ENCODE measurements around the gene TSC1. TPM values are rescaled to one million over a fixed set of nuclear protein-coding genes. Genes with fewer than 3 reads are reported as not detected.

The TSC1 gene
- total and polyA plus RNA-seq, 3 experiments from 2014 or later, result 12.6 to 37.1 (median 33.9) TPM

DNA sequence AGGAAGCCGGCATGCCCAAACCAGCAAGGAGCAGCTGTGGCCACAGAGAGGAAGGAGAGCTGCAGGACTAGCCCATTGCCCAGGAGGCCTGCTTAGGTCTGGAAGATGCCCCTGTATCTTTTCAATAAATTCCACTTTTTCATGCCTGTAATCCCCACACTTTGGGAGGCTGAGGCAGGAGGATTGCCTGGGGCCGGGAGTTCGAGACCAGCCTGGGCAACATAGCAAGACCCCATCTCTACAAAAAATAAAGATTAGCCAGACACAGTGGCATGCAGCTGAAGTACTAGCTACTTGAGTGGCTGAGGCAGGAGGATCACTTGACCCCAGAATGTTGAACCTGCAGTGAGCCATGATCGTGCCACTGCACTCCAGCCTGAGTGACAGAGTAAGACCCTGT lies 5.3 kb upstream of the TSC1 start:
- H3K4me3 Mint-ChIP-seq, result no peak overlapping the region
- Histone ChIP-seq H3K9me3 (ENCODE audit: low read length) (no peaks in the 10 kb centered on the region), H3K27ac (ENCODE audit: low read depth, low read length) (no peak overlapping the region), H3K36me3 (ENCODE audit: insufficient read depth, low read length) (no peaks in the 10 kb centered on the region), H3K27me3 (ENCODE audit: insufficient read depth, low read length, poor library complexity, severe bottlenecking) (no peaks in the 10 kb centered on the region), H3K4me1 (ENCODE audit: insufficient read depth, low read length) (peaks cover 6% of the 10 kb centered on the region), H3K4me3 (ENCODE audit: low read length) (no peak overlapping the region)
- H3K9me3 Mint-ChIP-seq, result peaks cover 0 to 2% (median 0%) of the 10 kb centered on the region in 5 donors
- ChIA-PET POLR2A (no interaction called here), CTCF (no interaction called here)
- peaks cover 0 to 2% of the 10 kb centered on the region in 2 donors for H3K27me3 Mint-ChIP-seq
- peaks cover 4 to 10% (median 6%) of the 10 kb centered on the region in 3 donors for H3K4me1 Mint-ChIP-seq
- peak overlapping the region in 1 of 8 donors; percentile 84 for H3K27ac Mint-ChIP-seq
- peaks cover 0 to under 1% (median 0%) of the 10 kb centered on the region in 3 donors for H3K36me3 Mint-ChIP-seq
- DNase-seq, result no peak

DNA sequence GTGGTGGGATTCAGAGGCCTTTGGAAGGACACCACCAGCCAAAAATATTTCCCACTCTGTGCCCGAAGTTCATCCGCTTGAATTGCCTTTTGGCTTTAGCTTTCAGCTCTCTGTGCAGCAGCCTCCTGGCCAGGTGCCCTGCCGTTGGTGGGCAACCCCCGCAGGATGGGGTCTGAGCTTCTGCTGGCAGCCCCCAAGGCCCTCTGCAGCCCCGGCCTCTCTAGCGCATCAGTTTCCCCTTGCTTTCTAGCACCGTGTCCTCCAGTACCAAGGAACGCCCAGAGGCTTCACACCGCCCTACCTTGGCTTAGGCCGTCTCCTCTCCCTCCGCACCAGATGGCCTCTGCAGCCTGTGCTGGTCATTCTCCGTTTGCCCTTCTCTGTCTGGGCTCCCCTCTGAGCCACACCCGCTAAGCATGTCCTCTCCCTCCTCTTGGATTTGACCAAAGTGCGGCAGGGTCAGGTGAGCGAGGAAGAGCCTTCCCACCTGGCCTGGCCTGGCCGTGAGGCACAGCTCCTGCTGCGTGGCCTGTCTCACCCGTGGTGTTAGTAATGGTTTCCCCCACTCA lies 4.2 kb upstream of the TSC1 start:
- no peak overlapping the region for H3K27ac Mint-ChIP-seq
- Histone ChIP-seq H3K27ac (ENCODE audit: low read depth, low read length) (no peak overlapping the region), H3K36me3 (ENCODE audit: insufficient read depth, low read length) (no peaks in the 10 kb centered on the region), H3K27me3 (ENCODE audit: insufficient read depth, low read length, poor library complexity, severe bottlenecking) (no peaks in the 10 kb centered on the region), H3K4me3 (ENCODE audit: low read length) (no peak overlapping the region), H3K4me1 (ENCODE audit: insufficient read depth, low read length) (peaks cover 10% of the 10 kb centered on the region), H3K9me3 (ENCODE audit: low read length) (no peaks in the 10 kb centered on the region)
- peaks cover 11 to 19% (median 12%) of the 10 kb centered on the region in 3 donors for H3K4me1 Mint-ChIP-seq
- CTCF ChIA-PET, result interaction anchor here (0.5 to 2.0 kb wide), 2 partner anchors 22 to 24 kb away, joined by 4 to 5 read pairs; no protein-coding TSS in a partner anchor
- POLR2A ChIA-PET, result no interaction called here
- H3K27me3 Mint-ChIP-seq, result peaks cover 0 to 5% of the 10 kb centered on the region in 2 donors
- peak overlapping the region in 1 of 7 donors; percentile 52 for H3K4me3 Mint-ChIP-seq
- H3K9me3 Mint-ChIP-seq, result peaks cover 0 to 2% (median 0%) of the 10 kb centered on the region in 5 donors
- peaks cover 0 to 7% (median 0%) of the 10 kb centered on the region in 3 donors for H3K36me3 Mint-ChIP-seq
- no peak for DNase-seq

DNA sequence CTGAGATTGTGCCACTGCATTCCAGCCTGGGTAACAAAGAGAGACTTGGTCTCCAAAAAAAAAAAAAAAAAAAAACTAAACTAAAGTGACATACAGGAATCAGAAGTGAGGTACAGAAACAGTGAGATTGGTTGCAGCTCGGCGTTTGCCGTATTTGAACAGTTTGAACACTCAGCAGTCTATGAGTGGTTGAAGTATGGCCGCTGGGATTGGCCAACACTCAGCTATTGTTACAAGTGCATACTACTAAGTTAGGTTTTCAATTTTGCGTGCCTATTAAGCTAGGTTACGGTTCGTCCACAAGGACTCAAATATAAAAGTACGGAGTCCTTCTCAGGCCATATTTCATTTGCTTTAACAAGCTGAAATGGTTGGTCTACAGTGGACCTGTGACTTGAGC lies 3.3 kb upstream of the TSC1 start:
- peaks cover 0 to 3% of the 10 kb centered on the region in 2 donors for H3K27me3 Mint-ChIP-seq
- H3K36me3 Mint-ChIP-seq, result peaks cover 0 to 7% (median 0%) of the 10 kb centered on the region in 3 donors
- Histone ChIP-seq H3K27ac (ENCODE audit: low read depth, low read length) (no peak overlapping the region), H3K9me3 (ENCODE audit: low read length) (no peaks in the 10 kb centered on the region), H3K36me3 (ENCODE audit: insufficient read depth, low read length) (no peaks in the 10 kb centered on the region), H3K4me1 (ENCODE audit: insufficient read depth, low read length) (peaks cover 18% of the 10 kb centered on the region), H3K4me3 (ENCODE audit: low read length) (no peak overlapping the region), H3K27me3 (ENCODE audit: insufficient read depth, low read length, poor library complexity, severe bottlenecking) (no peaks in the 10 kb centered on the region)
- peaks cover 19 to 27% (median 19%) of the 10 kb centered on the region in 3 donors for H3K4me1 Mint-ChIP-seq
- peak overlapping the region in 2 of 8 donors; percentile 47 to 79 for H3K27ac Mint-ChIP-seq
- no peak for DNase-seq
- H3K4me3 Mint-ChIP-seq, result no peak overlapping the region
- CTCF ChIA-PET, result interaction anchor here (0.5 to 2.0 kb wide), 5 partner anchors 21 to 1541 kb away, joined by 3 to 5 read pairs (median 5); no protein-coding TSS in a partner anchor
- peaks cover 0 to 2% (median 0%) of the 10 kb centered on the region in 5 donors for H3K9me3 Mint-ChIP-seq
- POLR2A ChIA-PET, result no interaction called here

DNA sequence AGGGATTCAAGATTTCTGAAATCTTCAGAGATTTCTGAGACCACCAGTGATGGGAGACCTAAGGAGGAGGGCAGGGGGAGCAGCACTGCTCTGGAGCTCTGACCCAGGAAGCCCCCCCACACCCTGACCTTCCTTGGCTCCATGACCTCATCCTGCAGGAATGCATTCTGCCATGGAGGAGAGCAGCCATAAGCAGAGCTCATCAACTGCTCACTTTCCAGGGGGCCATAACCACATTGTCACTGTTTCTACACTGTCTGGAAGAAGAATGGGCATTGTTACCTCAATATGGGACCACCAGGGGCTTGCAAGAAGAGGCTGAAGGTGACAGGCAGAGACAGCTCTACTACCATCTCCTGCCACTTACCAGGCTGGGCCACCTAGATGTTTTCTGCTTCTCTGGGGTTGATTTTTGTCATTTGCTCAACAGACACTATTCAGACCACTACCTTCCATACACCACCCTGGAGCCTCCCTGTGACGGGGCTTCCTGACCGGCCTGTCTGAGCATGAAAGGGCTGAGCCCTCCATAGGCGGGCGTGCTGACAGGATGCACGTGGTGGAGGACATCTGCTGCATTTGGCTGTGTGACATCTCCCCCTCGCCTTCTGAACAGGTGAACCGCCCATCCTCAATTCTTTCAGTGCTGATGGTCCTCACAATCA lies 2.3 kb upstream of the TSC1 start:
- no peaks in the 10 kb centered on the region for H3K9me3 ChIP-seq (ENCODE audit: low read length)
- POLR2A ChIA-PET, result no interaction called here
- Mint-ChIP-seq H3K4me1 (peaks cover 24 to 34% (median 26%) of the 10 kb centered on the region in 3 donors), H3K9me3 (peaks cover 0 to 2% (median 0%) of the 10 kb centered on the region in 5 donors), H3K27ac (peak overlapping the region in 4 of 8 donors; percentile 26 to 60 (median 39)), H3K36me3 (peaks cover 0 to 7% (median 0%) of the 10 kb centered on the region in 3 donors), H3K4me3 (peak overlapping the region in 2 of 7 donors; percentile 23 to 95), H3K27me3 (peaks cover 0 to 3% of the 10 kb centered on the region in 2 donors)
- H3K27me3 ChIP-seq (ENCODE audit: insufficient read depth, low read length, poor library complexity, severe bottlenecking), result no peaks in the 10 kb centered on the region
- CTCF ChIA-PET, result interaction anchor here (0.7 to 2.0 kb wide), 3 partner anchors 25 to 1540 kb away, joined by 5 read pairs; no protein-coding TSS in a partner anchor
- no peak for DNase-seq
- peaks cover 22% of the 10 kb centered on the region for H3K4me1 ChIP-seq (ENCODE audit: insufficient read depth, low read length)
- H3K36me3 ChIP-seq (ENCODE audit: insufficient read depth, low read length), result no peaks in the 10 kb centered on the region
- no peak overlapping the region for H3K4me3 ChIP-seq (ENCODE audit: low read length)
- no peak overlapping the region for H3K27ac ChIP-seq (ENCODE audit: low read depth, low read length)

DNA sequence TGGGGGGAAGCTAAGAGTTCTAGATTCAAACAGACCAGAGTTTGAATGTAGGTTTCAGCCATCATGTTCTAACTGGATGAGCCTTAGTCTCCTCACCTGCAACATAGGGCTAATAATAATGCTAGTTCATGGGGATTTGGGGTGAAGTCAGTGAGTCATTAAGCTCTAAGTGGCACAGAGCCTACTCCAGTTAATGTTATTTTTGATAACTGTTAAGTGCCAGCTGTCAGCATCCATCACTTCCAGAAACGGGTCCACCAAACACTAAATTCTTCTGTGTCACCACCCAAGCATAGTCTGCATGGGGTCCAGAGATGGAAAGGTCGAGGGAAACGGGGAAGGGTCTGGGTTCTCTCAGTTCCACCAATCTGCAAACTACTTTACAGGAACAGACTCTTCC lies 1.8 kb upstream of the TSC1 start:
- peaks cover 24 to 38% (median 31%) of the 10 kb centered on the region in 3 donors for H3K4me1 Mint-ChIP-seq
- H3K27me3 Mint-ChIP-seq, result peaks cover 0 to 3% of the 10 kb centered on the region in 2 donors
- DNase-seq, result no peak
- no peak overlapping the region for H3K4me3 ChIP-seq (ENCODE audit: low read length)
- CTCF ChIA-PET, result interaction anchor here (1.7 kb wide), 1 partner anchor 29 kb away, joined by 5 read pairs; no protein-coding TSS in a partner anchor
- peak overlapping the region in 7 of 8 donors; percentile 26 to 99 (median 31) for H3K27ac Mint-ChIP-seq
- no peaks in the 10 kb centered on the region for H3K9me3 ChIP-seq (ENCODE audit: low read length)
- H3K9me3 Mint-ChIP-seq, result peaks cover 0 to 2% (median 0%) of the 10 kb centered on the region in 5 donors
- H3K4me1 ChIP-seq (ENCODE audit: insufficient read depth, low read length), result peaks cover 22% of the 10 kb centered on the region
- no peaks in the 10 kb centered on the region for H3K27me3 ChIP-seq (ENCODE audit: insufficient read depth, low read length, poor library complexity, severe bottlenecking)
- peaks cover 0 to 7% (median 0%) of the 10 kb centered on the region in 3 donors for H3K36me3 Mint-ChIP-seq
- no peaks in the 10 kb centered on the region for H3K36me3 ChIP-seq (ENCODE audit: insufficient read depth, low read length)
- POLR2A ChIA-PET, result interaction anchor here (1.8 kb wide), 1 partner anchor 84 kb away, joined by 8 read pairs; the partner anchor contains the start of gene GTF3C5
- no peak overlapping the region for H3K27ac ChIP-seq (ENCODE audit: low read depth, low read length)
- H3K4me3 Mint-ChIP-seq, result peak overlapping the region in 3 of 7 donors; percentile 6 to 95 (median 23)

DNA sequence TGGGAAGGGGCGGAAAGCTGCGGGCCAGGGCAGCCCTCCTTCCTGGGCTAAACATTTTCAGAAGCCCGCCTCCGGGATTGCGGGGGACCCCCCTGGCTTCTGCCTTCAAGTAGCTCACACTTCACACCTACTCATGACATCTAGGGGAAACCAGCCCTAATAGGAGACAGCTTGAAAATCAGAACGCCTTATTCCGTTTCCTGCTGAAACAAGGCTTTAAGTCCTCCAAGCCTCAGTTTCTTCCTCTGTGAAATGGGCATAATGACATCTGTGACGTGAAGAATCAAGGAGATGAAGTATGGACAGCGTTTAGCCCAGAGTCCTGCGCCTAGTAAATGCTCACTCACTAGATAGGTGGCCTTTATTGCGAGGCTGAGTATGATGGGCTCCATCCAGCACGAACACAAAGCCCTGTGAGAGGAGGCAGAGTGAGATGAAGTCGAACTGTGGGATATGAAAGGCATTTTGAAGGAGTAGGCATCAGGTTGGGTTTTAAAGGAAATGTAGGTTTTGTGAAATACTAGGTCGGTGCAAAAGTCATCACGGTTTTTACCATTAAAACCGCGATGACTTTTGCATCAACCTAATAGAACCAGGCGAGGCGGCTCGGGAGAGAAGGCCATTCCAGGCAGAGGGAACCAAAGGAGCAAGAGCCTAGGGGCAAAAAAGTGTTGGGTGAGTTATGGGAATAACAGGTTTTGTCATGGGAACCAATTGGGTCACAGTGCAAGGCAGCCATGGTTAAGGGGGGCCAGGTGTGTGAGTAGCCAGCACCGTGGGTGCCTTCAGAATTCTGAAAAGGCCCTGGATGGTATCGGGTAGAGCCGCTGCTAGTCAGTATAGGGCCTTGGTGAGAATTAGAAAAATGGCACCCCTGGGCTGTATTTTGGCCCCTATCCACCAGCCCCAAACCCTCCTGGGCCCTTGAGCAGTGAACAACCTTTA lies 1.0 kb upstream of the TSC1 start:
- Mint-ChIP-seq H3K9me3 (peaks cover 0 to 2% (median 0%) of the 10 kb centered on the region in 5 donors), H3K27ac (peak overlapping the region; percentile 99 to 100 (median 100)), H3K27me3 (peaks cover 0 to 3% of the 10 kb centered on the region in 2 donors), H3K4me1 (peaks cover 24 to 38% (median 32%) of the 10 kb centered on the region in 3 donors), H3K4me3 (peak overlapping the region; percentile 92 to 99 (median 95)), H3K36me3 (peaks cover 0 to 7% (median 0%) of the 10 kb centered on the region in 3 donors)
- ChIA-PET CTCF (interaction anchor here (0.7 to 2.7 kb wide), 5 partner anchors 10 to 199 kb away, joined by 3 to 11 read pairs (median 3); no protein-coding TSS in a partner anchor), POLR2A (interaction anchor here (0.5 to 2.1 kb wide), 10 partner anchors 19 to 1183 kb away, joined by 3 to 8 read pairs (median 4); partner anchors contain the start of genes GTF3C4 and GTF3C5)
- DNase-seq, result no peak
- peaks cover 22% of the 10 kb centered on the region for H3K4me1 ChIP-seq (ENCODE audit: insufficient read depth, low read length)
- H3K4me3 ChIP-seq (ENCODE audit: low read length), result peak overlapping the region; percentile 88
- H3K27ac ChIP-seq (ENCODE audit: low read depth, low read length), result peak overlapping the region; percentile 80
- no peaks in the 10 kb centered on the region for H3K36me3 ChIP-seq (ENCODE audit: insufficient read depth, low read length)
- H3K9me3 ChIP-seq (ENCODE audit: low read length), result no peaks in the 10 kb centered on the region
- H3K27me3 ChIP-seq (ENCODE audit: insufficient read depth, low read length, poor library complexity, severe bottlenecking), result no peaks in the 10 kb centered on the region

DNA sequence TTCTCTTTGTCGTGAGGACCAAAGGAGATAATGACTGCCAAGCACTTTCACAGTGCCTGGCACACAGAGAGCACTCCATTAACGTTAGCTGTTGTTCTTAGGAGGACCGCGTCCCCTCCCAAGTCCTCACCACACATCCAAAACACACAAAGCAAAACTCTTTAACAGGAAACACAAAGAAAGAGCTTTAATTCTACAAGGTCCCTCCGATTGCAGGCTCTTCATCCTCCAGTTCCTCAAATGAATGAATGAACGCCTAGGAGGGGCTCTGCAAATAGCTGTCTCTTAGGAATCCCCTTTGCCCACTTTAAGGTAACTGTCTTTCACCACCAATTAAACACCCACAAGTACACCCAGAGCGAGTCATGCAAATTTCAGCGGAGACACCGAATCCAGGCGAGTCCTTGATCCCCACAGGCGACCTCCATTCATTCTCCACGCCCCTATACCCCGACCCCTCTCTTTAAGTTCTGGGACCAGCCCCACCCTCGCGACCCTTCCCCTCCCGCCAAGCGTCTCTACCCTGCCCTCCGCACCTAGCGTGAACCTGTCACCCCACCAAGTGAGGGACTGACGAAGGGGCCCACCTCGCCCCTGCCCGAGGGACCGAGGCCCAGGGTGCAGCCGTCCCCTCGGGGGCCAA lies 644 bp downstream of the TSC1 start:
- peak in 1 of 5 donors; percentile 5 for DNase-seq
- no peaks in the 10 kb centered on the region for H3K9me3 ChIP-seq (ENCODE audit: low read length)
- H3K27me3 ChIP-seq (ENCODE audit: insufficient read depth, low read length, poor library complexity, severe bottlenecking), result no peaks in the 10 kb centered on the region
- H3K4me1 ChIP-seq (ENCODE audit: insufficient read depth, low read length), result peaks cover 22% of the 10 kb centered on the region
- Mint-ChIP-seq H3K4me1 (peaks cover 24 to 38% (median 38%) of the 10 kb centered on the region in 3 donors), H3K36me3 (peaks cover 0 to 9% (median 2%) of the 10 kb centered on the region in 3 donors), H3K27ac (peak overlapping the region; percentile 82 to 100 (median 95)), H3K4me3 (peak overlapping the region; percentile 92 to 99 (median 95)), H3K9me3 (peaks cover 0 to 2% (median 0%) of the 10 kb centered on the region in 5 donors), H3K27me3 (peaks cover 0 to 3% of the 10 kb centered on the region in 2 donors)
- peak overlapping the region; percentile 88 for H3K4me3 ChIP-seq (ENCODE audit: low read length)
- H3K27ac ChIP-seq (ENCODE audit: low read depth, low read length), result peak overlapping the region; percentile 80
- POLR2A ChIA-PET, result interaction anchor here (0.7 to 2.1 kb wide), 3 partner anchors 9 to 273 kb away, joined by 3 to 6 read pairs (median 3); partner anchors contain the start of gene GTF3C4
- H3K36me3 ChIP-seq (ENCODE audit: insufficient read depth, low read length), result no peaks in the 10 kb centered on the region
- CTCF ChIA-PET, result interaction anchor here (1.4 to 2.7 kb wide), 2 partner anchors 9 to 35 kb away, joined by 3 to 11 read pairs; no protein-coding TSS in a partner anchor
